ENCODE data around the gene MALAT1. TPM values are rescaled to one million over a fixed set of nuclear protein-coding genes. Genes with fewer than 3 reads are reported as not detected.
A peak's percentile ranks its signal among the peaks of the same experiment; 100 is the strongest.

MALAT1 gene
- total and polyA plus RNA-seq, 2 of the 13 experiments (the other 11 are each of a cell fraction or from before 2014, with no cell fraction given) = 143 to 1,237 TPM

DNA sequence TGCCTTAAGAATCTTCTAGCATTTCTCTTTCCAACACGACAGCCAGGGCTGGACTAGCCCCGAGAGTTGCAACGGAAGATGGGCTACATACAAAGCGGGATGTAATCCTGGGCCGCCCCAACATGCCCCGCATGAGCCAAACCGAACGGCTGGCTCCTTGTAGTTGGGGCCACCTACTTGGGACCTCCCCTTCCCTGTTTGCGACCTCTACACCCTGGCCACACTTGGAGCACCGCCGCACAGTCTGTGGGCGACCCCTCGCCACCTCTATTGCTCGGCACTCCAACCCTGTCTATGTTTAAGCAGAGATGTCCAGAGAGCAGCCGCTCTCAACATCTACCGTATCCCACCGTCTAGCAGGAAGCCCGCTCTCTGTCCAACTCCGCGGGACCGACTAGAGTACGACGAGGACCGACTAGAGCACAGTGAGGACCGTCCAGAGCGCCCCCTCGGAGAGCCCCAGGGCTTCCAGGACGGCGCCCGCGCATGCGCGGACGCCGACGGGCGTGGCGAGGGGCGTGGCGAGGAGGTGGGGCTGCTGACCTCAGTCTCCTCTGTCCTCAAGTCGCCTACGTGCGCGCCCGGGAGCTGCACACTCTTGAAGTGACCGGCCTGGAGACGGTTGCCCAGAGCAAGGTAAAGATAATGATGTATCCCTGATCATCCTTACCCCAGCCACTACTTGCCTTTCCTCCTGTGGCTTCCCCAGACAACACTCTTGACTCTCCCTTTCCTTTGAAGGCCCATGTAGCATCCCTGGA is 44.0 kb upstream of the MALAT1 start (continued):
- TF ChIP-seq ZNF747 (CRISPR knock-in tag; IDR thresholded peaks at IDR 0.05; ENCODE audit: borderline replicate concordance) (no peak), ZNF253 (CRISPR knock-in tag; IDR thresholded peaks at IDR 0.05; ENCODE audit: borderline replicate concordance) (no peak), SP1 (IDR thresholded peaks at IDR 0.05) (no peak), SP1 (CRISPR knock-in tag; IDR thresholded peaks at IDR 0.05) (peak; percentile 44; the same call in 1 of the 2 replicates), NR2C2 (CRISPR knock-in tag; IDR thresholded peaks at IDR 0.05; ENCODE audit: borderline replicate concordance) (0 out of 2 replicates have a peak, but pooled peaks have one; percentile 38), RXRA (CRISPR knock-in tag; IDR thresholded peaks at IDR 0.05) (no peak; the same call in 1 of the 2 replicates), HMGA1 (CRISPR knock-in tag; conservative IDR thresholded peaks at IDR 0.05) (no peak), ZNF564 (CRISPR knock-in tag; IDR thresholded peaks at IDR 0.05) (no peak; the same call in 1 of the 2 replicates), ZNF543 (CRISPR knock-in tag; IDR thresholded peaks at IDR 0.05) (no peak; the same call in 1 of the 2 replicates), ZNF33B (CRISPR knock-in tag; IDR thresholded peaks at IDR 0.05) (no peak), CBX5 (CRISPR knock-in tag; IDR thresholded peaks at IDR 0.05; ENCODE audit: borderline replicate concordance) (no peak; the same call in 1 of the 2 replicates), TBX2 (CRISPR knock-in tag; IDR thresholded peaks at IDR 0.05; ENCODE audit: borderline replicate concordance) (peak; percentile 58; the same call in 1 of the 2 replicates), ZC3H4 (CRISPR knock-in tag; IDR thresholded peaks at IDR 0.05; ENCODE audit: borderline replicate concordance) (no peak), ZNF329 (CRISPR knock-in tag; IDR thresholded peaks at IDR 0.05; ENCODE audit: low read depth) (no peak), ZNF839 (CRISPR knock-in tag; IDR thresholded peaks at IDR 0.05; ENCODE audit: borderline replicate concordance) (no peak), ZNF547 (CRISPR knock-in tag; IDR thresholded peaks at IDR 0.05) (no peak), ELF1 (CRISPR knock-in tag; IDR thresholded peaks at IDR 0.05) (no peak), ZNF773 (CRISPR knock-in tag; IDR thresholded peaks at IDR 0.05; ENCODE audit: borderline replicate concordance) (no peak; the same call in 1 of the 2 replicates), ESRRA (CRISPR knock-in tag; IDR thresholded peaks at IDR 0.05; ENCODE audit: low read depth) (no peak), ZNF788 (CRISPR knock-in tag; IDR thresholded peaks at IDR 0.05; ENCODE audit: borderline replicate concordance) (peak; percentile 62; the same call in 1 of the 2 replicates)
- TF ChIP-seq, protein P1, sequence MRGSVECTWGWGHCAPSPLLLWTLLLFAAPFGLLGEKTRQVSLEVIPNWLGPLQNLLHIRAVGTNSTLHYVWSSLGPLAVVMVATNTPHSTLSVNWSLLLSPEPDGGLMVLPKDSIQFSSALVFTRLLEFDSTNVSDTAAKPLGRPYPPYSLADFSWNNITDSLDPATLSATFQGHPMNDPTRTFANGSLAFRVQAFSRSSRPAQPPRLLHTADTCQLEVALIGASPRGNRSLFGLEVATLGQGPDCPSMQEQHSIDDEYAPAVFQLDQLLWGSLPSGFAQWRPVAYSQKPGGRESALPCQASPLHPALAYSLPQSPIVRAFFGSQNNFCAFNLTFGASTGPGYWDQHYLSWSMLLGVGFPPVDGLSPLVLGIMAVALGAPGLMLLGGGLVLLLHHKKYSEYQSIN (CRISPR knock-in tag; IDR thresholded peaks at IDR 0.05; ENCODE audit: borderline replicate concordance) = no peak
- TF ChIP-seq, protein P2, sequence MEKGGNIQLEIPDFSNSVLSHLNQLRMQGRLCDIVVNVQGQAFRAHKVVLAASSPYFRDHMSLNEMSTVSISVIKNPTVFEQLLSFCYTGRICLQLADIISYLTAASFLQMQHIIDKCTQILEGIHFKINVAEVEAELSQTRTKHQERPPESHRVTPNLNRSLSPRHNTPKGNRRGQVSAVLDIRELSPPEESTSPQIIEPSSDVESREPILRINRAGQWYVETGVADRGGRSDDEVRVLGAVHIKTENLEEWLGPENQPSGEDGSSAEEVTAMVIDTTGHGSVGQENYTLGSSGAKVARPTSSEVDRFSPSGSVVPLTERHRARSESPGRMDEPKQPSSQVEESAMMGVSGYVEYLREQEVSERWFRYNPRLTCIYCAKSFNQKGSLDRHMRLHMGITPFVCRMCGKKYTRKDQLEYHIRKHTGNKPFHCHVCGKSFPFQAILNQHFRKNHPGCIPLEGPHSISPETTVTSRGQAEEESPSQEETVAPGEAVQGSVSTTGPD (CRISPR knock-in tag; IDR thresholded peaks at IDR 0.05) = no peak
- TF ChIP-seq, protein P3, sequence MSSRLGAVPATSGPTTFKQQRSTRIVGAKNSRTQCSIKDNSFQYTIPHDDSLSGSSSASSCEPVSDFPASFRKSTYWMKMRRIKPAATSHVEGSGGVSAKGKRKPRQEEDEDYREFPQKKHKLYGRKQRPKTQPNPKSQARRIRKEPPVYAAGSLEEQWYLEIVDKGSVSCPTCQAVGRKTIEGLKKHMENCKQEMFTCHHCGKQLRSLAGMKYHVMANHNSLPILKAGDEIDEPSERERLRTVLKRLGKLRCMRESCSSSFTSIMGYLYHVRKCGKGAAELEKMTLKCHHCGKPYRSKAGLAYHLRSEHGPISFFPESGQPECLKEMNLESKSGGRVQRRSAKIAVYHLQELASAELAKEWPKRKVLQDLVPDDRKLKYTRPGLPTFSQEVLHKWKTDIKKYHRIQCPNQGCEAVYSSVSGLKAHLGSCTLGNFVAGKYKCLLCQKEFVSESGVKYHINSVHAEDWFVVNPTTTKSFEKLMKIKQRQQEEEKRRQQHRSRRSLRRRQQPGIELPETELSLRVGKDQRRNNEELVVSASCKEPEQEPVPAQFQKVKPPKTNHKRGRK (CRISPR knock-in tag; IDR thresholded peaks at IDR 0.05) = no peak

Measured in HepG2 (cell line).